Measurements from ENCODE around the gene SPATC1L.
"Not testable (repeated sequence)": the region's sequence is repeated elsewhere in the genome, so short reads cannot be mapped to it uniquely, and the experiment has no call there.

SPATC1L gene

DNA sequence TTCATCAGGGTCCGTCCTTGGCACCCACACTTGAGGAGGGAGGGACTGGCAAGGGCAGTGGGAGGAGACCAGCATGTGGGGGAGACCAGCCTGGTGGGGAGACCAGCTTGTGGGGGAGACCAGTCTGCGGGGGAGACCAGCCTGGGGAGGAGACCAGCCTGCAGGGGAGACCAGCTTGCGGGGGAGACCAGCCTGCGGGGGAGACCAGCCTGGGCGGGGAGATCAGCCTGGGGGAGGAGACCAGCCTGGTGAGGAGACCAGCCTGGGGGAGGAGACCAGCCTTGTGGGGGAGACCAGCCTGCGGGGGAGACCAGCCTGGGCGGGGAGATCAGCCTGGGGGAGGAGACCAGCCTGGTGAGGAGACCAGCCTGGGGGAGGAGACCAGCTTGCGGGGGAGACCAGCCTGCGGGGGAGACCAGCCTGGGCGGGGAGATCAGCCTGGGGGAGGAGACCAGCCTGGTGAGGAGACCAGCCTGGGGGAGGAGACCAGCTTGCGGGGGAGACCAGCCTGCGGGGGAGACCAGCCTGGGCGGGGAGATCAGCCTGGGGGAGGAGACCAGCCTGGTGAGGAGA lies 836 bp downstream of the SPATC1L start:
- not testable (repeated sequence) for DNase-seq (ENCODE audit: low read depth in 2 of 2)

- DNase-seq (ENCODE audit: low read depth in 2 of 2), result no peak
Observed at GRCh38 chr21:46182548-46183336, 1.5 kb downstream of the SPATC1L start.

DNA sequence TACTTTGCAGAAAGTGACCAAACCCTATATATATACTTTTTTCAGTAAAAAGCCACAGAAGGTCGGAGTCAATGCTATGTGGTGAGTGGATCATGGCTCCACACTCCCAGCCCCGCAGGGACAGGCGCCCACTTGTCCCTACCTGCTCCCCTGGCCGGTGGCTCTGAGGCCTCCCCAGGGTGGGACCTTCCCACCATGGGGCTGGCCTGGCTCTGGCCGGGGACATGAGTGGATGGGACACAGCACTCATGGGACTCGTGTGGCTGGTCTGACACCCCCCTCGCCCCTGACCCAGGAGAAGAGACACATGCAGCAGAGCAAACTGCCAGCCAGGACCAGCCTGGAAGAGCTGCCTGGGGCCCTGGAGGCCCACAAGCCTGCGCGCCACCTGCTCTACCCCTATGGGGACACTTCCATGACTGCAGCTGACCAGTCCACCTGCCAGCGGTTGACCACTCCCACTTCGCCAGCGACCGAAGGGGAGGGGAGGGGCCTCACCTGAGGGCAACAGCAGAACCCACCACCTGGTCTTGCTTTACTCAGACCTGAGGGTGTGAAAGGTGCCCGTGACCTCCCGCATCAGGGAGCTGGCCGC lies 2.2 kb downstream of the SPATC1L start:
- no peak for DNase-seq (ENCODE audit: low read depth in 2 of 2)

GRCh38 chr21:46181436-46181835 lies 2.8 kb downstream of the SPATC1L start:
- DNase-seq (ENCODE audit: low read depth in 2 of 2), result no peak

GRCh38 chr21:46180778-46181391 lies 3.4 kb downstream of the SPATC1L start:
- DNase-seq (ENCODE audit: low read depth in 2 of 2), result no peak

GRCh38 chr21:46180079-46180722 lies 4.1 kb downstream of the SPATC1L start:
- DNase-seq (ENCODE audit: low read depth in 2 of 2), result no peak

DNA sequence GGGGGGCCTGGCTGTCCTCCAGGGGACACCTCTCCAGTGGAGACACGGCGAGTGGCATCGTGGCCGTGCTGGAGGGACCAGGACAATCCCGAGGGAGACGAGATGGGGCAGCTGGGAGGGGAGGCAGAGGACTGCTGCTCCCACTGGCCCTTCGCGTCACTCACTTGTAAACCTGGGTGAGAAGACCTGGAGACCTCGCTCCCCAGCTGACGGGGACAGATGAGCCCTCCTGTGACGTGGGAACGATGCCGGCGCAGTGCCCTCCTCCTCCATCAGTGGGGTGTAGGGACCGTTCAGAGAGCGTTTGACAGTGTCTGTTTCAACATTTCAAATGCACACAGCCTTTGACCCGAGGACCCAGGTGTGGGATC lies 4.6 kb downstream of the SPATC1L start:
- DNase-seq (ENCODE audit: low read depth in 2 of 2), result no peak

DNA sequence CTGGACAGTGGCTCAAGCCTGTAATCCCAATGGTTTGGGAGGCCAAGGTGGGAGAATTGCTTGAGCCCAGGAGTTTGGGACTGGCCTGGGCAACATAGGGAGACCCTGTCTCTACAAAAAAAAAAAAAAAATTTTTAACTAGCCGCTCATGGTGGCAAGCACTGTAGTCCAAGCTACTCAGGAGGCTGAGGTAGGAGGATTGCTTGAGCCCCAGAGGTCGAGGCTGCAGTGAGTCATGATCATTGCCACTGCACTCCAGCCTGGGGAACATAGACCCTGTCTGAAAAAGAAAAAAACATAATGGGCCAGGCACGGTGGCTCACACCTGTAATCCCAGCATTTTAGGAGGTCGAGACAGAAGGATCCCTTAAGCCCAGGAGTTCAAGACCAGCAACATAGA lies 5.3 kb downstream of the SPATC1L start:
- no peak for DNase-seq (ENCODE audit: low read depth in 2 of 2)

GRCh38 chr21:46176443-46177129 lies 7.7 kb downstream of the SPATC1L start:
- DNase-seq (ENCODE audit: low read depth in 2 of 2), result not testable (repeated sequence)

- DNase-seq (ENCODE audit: low read depth in 2 of 2), result no peak
Observed at GRCh38 chr21:46173573-46173972, 10.7 kb downstream of the SPATC1L start.

- DNase-seq (ENCODE audit: low read depth in 2 of 2), result no peak
Observed at GRCh38 chr21:46172863-46173528, 11.3 kb downstream of the SPATC1L start.

GRCh38 chr21:46171996-46172862 lies 12.0 kb downstream of the SPATC1L start:
- no peak for DNase-seq (ENCODE audit: low read depth in 2 of 2)

GRCh38 chr21:46171585-46171984 lies 12.7 kb downstream of the SPATC1L start:
- no peak for DNase-seq (ENCODE audit: low read depth in 2 of 2)

DNA sequence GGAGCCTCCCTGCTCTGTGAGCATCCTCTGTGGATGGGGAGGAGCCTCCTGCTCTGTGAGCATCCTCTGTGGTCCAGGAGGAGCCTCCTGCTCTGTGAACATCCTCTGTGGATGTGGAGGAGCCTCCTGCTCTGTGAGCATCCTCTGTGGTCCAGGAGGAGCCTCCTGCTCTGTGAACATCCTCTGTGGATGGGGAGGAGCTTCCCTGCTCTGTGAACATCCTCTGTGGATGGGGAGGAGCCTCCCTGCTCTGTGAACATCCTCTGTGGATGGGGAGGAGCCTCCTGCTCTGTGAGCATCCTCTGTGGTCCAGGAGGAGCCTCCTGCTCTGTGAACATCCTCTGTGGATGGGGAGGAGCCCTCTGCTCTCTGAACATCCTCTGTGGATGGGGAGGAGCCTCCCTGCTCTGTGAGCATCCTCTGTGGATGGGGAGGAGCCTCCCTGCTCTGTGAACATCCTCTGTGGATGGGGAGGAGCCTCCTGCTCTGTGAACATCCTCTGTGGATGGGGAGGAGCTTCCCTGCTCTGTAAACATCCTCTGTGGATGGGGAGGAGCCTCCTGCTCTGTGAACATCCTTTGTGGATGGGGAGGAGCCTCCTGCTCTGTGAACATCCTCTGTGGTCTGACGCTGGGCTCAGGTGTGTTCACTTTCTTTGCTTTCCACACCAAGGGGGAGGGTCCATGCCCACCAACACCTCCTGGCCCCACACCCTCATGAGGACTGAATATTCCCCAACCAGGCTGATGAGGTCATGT lies 13.6 kb downstream of the SPATC1L start:
- DNase-seq (ENCODE audit: low read depth in 2 of 2), result not testable (repeated sequence)

DNA sequence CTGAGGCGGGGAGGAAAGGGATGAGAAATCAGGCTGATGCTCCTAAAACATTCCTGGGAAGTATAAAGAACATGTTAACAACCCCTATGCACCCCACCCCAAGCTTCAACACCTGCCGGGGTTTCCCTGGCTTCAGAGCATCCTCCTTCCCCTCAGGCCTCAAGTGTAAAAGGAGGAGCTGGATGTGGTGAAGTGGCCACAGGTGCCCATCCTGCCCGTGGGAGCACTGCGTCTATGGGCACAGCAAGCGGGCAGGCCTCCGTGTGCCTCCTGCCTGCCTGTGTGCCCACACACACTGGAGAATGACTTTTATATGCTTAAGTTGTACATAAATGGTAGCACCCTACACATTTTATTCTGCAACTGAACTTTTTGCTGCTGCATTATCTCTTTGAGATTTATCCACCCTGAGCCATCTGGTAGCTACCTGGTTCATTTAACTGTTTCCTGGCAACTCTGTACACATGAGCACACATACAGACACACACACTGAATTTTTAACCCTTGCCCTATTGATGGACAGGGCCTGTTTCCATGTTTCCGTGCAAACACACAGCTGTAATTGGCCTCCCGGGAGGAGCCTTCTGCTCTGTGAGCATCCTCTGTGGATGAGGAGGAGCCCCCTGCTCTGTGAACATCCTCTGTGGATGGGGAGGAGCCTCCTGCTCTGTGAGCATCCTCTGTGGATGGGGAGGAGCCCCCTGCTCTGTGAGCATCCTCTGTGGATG lies 15.4 kb downstream of the SPATC1L start:
- no peak for DNase-seq (ENCODE audit: low read depth in 2 of 2)

GRCh38 chr21:46168238-46168637 lies 16.0 kb downstream of the SPATC1L start:
- no peak for DNase-seq (ENCODE audit: low read depth in 2 of 2)

DNA sequence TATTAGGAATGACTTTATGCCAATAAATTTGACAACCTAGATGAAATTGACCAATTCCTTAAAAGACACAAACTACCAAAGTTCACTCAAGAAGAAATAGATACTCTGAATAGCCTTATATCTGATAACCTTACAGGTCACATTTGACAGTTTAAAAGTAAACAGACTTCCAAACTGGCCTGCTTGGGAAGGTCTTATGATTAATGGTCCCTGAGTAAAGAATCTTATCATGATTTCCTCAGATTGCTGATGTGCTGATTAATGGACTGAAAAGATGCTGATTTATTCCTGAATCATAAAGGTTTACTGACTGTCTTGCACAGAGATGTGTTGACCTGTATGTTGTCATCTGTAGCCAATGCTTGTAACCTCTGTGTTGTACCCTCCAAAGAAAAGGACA lies 19.2 kb downstream of the SPATC1L start:
- no peak for DNase-seq (ENCODE audit: low read depth in 2 of 2)

- DNase-seq (ENCODE audit: low read depth in 2 of 2), result no peak
Observed at GRCh38 chr21:46163380-46163779, 20.9 kb downstream of the SPATC1L start.

Data from stimulated activated CD4-positive, alpha-beta T cell treated with anti-CD3 and anti-CD28 coated beads, Interleukin-1b, Interleukin-23, amount 100 ng/mL, for 4 hours (primary cell).